ENCODE data around the gene POLE.
A peak's percentile ranks its signal among the peaks of the same experiment; 100 is the strongest.

The POLE gene

GRCh38 chr12:132685400-132685799 is 1.7 kb downstream of the POLE start:
- peak overlapping the region; percentile 37 to 85 for H3K4me3 Mint-ChIP-seq
- no peaks in the 10 kb centered on the region for H3K27me3 Mint-ChIP-seq
- peaks cover 15 to 16% of the 10 kb centered on the region in 2 donors for H3K4me1 Mint-ChIP-seq (ENCODE audit: low read depth in 2 of 2)
- ATAC-seq (replicated peaks) (no peak), DNase-seq (no peak)
- no peaks in the 10 kb centered on the region for H3K9me3 Mint-ChIP-seq
- H3K27ac Mint-ChIP-seq, result peak overlapping the region in 1 of 2 donors; percentile 76
- H3K36me3 Mint-ChIP-seq (ENCODE audit: insufficient read depth), result peaks cover 18% of the 10 kb centered on the region

GRCh38 chr12:132677492-132677891 is 9.7 kb downstream of the POLE start:
- Mint-ChIP-seq H3K4me1 (ENCODE audit: low read depth in 2 of 2) (peaks cover 0 to 10% of the 10 kb centered on the region in 2 donors), H3K36me3 (ENCODE audit: insufficient read depth) (peaks cover 14% of the 10 kb centered on the region), H3K9me3 (no peaks in the 10 kb centered on the region), H3K4me3 (no peak overlapping the region), H3K27ac (no peak overlapping the region), H3K27me3 (no peaks in the 10 kb centered on the region)
- DNase-seq, result no peak
- ATAC-seq (replicated peaks), result no peak

- H3K36me3 Mint-ChIP-seq (ENCODE audit: insufficient read depth), result peaks cover 13% of the 10 kb centered on the region
- no peak overlapping the region for H3K4me3 Mint-ChIP-seq
- ATAC-seq (replicated peaks), result no peak
- H3K4me1 Mint-ChIP-seq (ENCODE audit: low read depth in 2 of 2), result peaks cover 0 to 10% of the 10 kb centered on the region in 2 donors
- H3K27me3 Mint-ChIP-seq, result no peaks in the 10 kb centered on the region
- no peak for DNase-seq
- H3K27ac Mint-ChIP-seq, result no peak overlapping the region
- H3K9me3 Mint-ChIP-seq, result no peaks in the 10 kb centered on the region
Observed at GRCh38 chr12:132675757-132676432, 11.2 kb downstream of the POLE start.

GRCh38 chr12:132674561-132674960 is 12.6 kb downstream of the POLE start:
- Mint-ChIP-seq H3K27ac (peak overlapping the region in 1 of 2 donors; percentile 71), H3K36me3 (ENCODE audit: insufficient read depth) (peaks cover 23% of the 10 kb centered on the region), H3K4me3 (no peak overlapping the region), H3K27me3 (no peaks in the 10 kb centered on the region), H3K4me1 (ENCODE audit: low read depth in 2 of 2) (peaks cover 0 to 5% of the 10 kb centered on the region in 2 donors), H3K9me3 (no peaks in the 10 kb centered on the region)
- DNase-seq (no peak), ATAC-seq (replicated peaks) (no peak)

GRCh38 chr12:132673288-132674179 is 13.6 kb downstream of the POLE start:
- peak overlapping the region in 1 of 2 donors; percentile 62 for H3K27ac Mint-ChIP-seq
- DNase-seq (no peak), ATAC-seq (replicated peaks) (no peak)
- H3K4me3 Mint-ChIP-seq, result no peak overlapping the region
- no peaks in the 10 kb centered on the region for H3K9me3 Mint-ChIP-seq
- no peaks in the 10 kb centered on the region for H3K27me3 Mint-ChIP-seq
- H3K4me1 Mint-ChIP-seq (ENCODE audit: low read depth in 2 of 2), result peaks cover 0 to 5% of the 10 kb centered on the region in 2 donors
- H3K36me3 Mint-ChIP-seq (ENCODE audit: insufficient read depth), result peaks cover 33% of the 10 kb centered on the region

GRCh38 chr12:132672678-132673077 is 14.5 kb downstream of the POLE start:
- no peaks in the 10 kb centered on the region for H3K9me3 Mint-ChIP-seq
- no peaks in the 10 kb centered on the region for H3K27me3 Mint-ChIP-seq
- peaks cover 36% of the 10 kb centered on the region for H3K36me3 Mint-ChIP-seq (ENCODE audit: insufficient read depth)

GRCh38 chr12:132672116-132672515 is 15.0 kb downstream of the POLE start:
- no peaks in the 10 kb centered on the region for H3K9me3 Mint-ChIP-seq
- H3K4me1 Mint-ChIP-seq (ENCODE audit: low read depth in 2 of 2), result peaks cover 0 to 5% of the 10 kb centered on the region in 2 donors
- no peak overlapping the region for H3K4me3 Mint-ChIP-seq
- peak overlapping the region; percentile 9 to 25 for H3K27ac Mint-ChIP-seq
- H3K27me3 Mint-ChIP-seq, result no peaks in the 10 kb centered on the region
- ATAC-seq (replicated peaks), result no peak
- H3K36me3 Mint-ChIP-seq (ENCODE audit: insufficient read depth), result peaks cover 39% of the 10 kb centered on the region
- DNase-seq, result no peak

More at GRCh38 chr12:132672678-132673077, 14.5 kb downstream of the POLE start:
- H3K4me3 Mint-ChIP-seq, result no peak overlapping the region
- peaks cover 0 to 5% of the 10 kb centered on the region in 2 donors for H3K4me1 Mint-ChIP-seq (ENCODE audit: low read depth in 2 of 2)
- ATAC-seq (replicated peaks) (no peak), DNase-seq (no peak)
- H3K27ac Mint-ChIP-seq, result no peak overlapping the region

GRCh38 chr12:132669166-132669879 is 17.8 kb downstream of the POLE start:
- Mint-ChIP-seq H3K4me1 (ENCODE audit: low read depth in 2 of 2) (peaks cover 0 to 8% of the 10 kb centered on the region in 2 donors), H3K9me3 (no peaks in the 10 kb centered on the region), H3K4me3 (no peak overlapping the region), H3K27me3 (no peaks in the 10 kb centered on the region), H3K27ac (no peak overlapping the region), H3K36me3 (ENCODE audit: insufficient read depth) (peaks cover 31% of the 10 kb centered on the region)
- ATAC-seq (replicated peaks) (no peak), DNase-seq (no peak)

GRCh38 chr12:132668191-132669088 is 18.7 kb downstream of the POLE start:
- no peaks in the 10 kb centered on the region for H3K27me3 Mint-ChIP-seq
- no peak overlapping the region for H3K27ac Mint-ChIP-seq
- H3K9me3 Mint-ChIP-seq, result no peaks in the 10 kb centered on the region
- ATAC-seq (replicated peaks) (no peak), DNase-seq (no peak)
- no peak overlapping the region for H3K4me3 Mint-ChIP-seq
- H3K36me3 Mint-ChIP-seq (ENCODE audit: insufficient read depth), result peaks cover 31% of the 10 kb centered on the region
- H3K4me1 Mint-ChIP-seq (ENCODE audit: low read depth in 2 of 2), result peaks cover 0 to 5% of the 10 kb centered on the region in 2 donors

- Mint-ChIP-seq H3K4me3 (no peak overlapping the region), H3K9me3 (no peaks in the 10 kb centered on the region), H3K27ac (no peak overlapping the region), H3K36me3 (ENCODE audit: insufficient read depth) (peaks cover 31% of the 10 kb centered on the region), H3K27me3 (no peaks in the 10 kb centered on the region), H3K4me1 (ENCODE audit: low read depth in 2 of 2) (peaks cover 0 to 7% of the 10 kb centered on the region in 2 donors)
- ATAC-seq (replicated peaks), result no peak
- DNase-seq, result no peak
Observed at GRCh38 chr12:132665794-132666193, 21.3 kb downstream of the POLE start.

- H3K36me3 Mint-ChIP-seq (ENCODE audit: insufficient read depth), result peaks cover 27% of the 10 kb centered on the region
- no peaks in the 10 kb centered on the region for H3K27me3 Mint-ChIP-seq
- DNase-seq (no peak), ATAC-seq (replicated peaks) (no peak)
- H3K27ac Mint-ChIP-seq, result no peak overlapping the region
- peaks cover 0 to 7% of the 10 kb centered on the region in 2 donors for H3K4me1 Mint-ChIP-seq (ENCODE audit: low read depth in 2 of 2)
- H3K4me3 Mint-ChIP-seq, result no peak overlapping the region
- H3K9me3 Mint-ChIP-seq, result no peaks in the 10 kb centered on the region
Observed at GRCh38 chr12:132665149-132665491, 22.0 kb downstream of the POLE start.

GRCh38 chr12:132664206-132665148 is 22.7 kb downstream of the POLE start:
- DNase-seq (no peak), ATAC-seq (replicated peaks) (no peak)
- Mint-ChIP-seq H3K9me3 (no peaks in the 10 kb centered on the region), H3K4me3 (no peak overlapping the region), H3K27me3 (no peaks in the 10 kb centered on the region), H3K27ac (no peak overlapping the region), H3K4me1 (ENCODE audit: low read depth in 2 of 2) (peaks cover 0 to 7% of the 10 kb centered on the region in 2 donors), H3K36me3 (ENCODE audit: insufficient read depth) (peaks cover 26% of the 10 kb centered on the region)
